HepG2 (cell line): Measurements from ENCODE around the gene MBTD1. TPM values are rescaled to one million over a fixed set of nuclear protein-coding genes. Genes with fewer than 3 reads are reported as not detected.
A peak's percentile ranks its signal among the peaks of the same experiment; 100 is the strongest.

ENCODE experiments used
- ARID5B ChIP-seq: IDR thresholded peaks from 2 replicates; pipeline ENCODE4 v1.4.0; 2020; ENCODE audit warnings: mild to moderate bottlenecking, missing genetic modification reagents
- DMTF1 ChIP-seq: sonication (generic); formaldehyde crosslinking; IDR thresholded peaks from 2 replicates; pipeline ENCODE4 v1.4.0; 2020; ENCODE audit warnings: mild to moderate bottlenecking, missing genetic modification reagents
- HDAC6 ChIP-seq: fragments of 200-600 bp; sonication (generic); IDR thresholded peaks from 2 replicates; pipeline ENCODE4 v1.7.0; 2017; ENCODE audit warnings: mild to moderate bottlenecking, antibody characterized with exemption, low read length, low read depth
- JUNB ChIP-seq: sonication (generic); formaldehyde crosslinking; IDR thresholded peaks from 2 replicates; pipeline ENCODE4 v1.8.0; 2022; ENCODE audit warnings: missing genetic modification reagents, mild to moderate bottlenecking, borderline replicate concordance
- MBNL3 ChIP-seq: fragments of 250-450 bp; sonication (Bioruptor Pico); conservative IDR thresholded peaks from 2 replicates; pipeline ENCODE4 v1.8.0; 2022; ENCODE audit warnings: mild to moderate bottlenecking, inconsistent platforms
- RFX3 ChIP-seq: IDR thresholded peaks from 2 replicates; pipeline ENCODE4 v1.6.1; 2016; ENCODE audit warnings: missing biosample characterization, missing genetic modification reagents
- SAP130 ChIP-seq: IDR thresholded peaks from 2 replicates; pipeline ENCODE4 v1.6.1; 2016; ENCODE audit warnings: low read depth
- SMAD9 ChIP-seq: sonication (generic); formaldehyde crosslinking; IDR thresholded peaks from 2 replicates; pipeline ENCODE4 v1.5.1; 2020; ENCODE audit warnings: mild to moderate bottlenecking, missing genetic modification reagents
- SP4 ChIP-seq: sonication (generic); formaldehyde crosslinking; IDR thresholded peaks from 2 replicates; pipeline ENCODE4 v1.8.1; 2023; ENCODE audit warnings: mild to moderate bottlenecking, missing genetic modification reagents
- TBL1XR1 ChIP-seq: fragments of 150-350 bp; IDR thresholded peaks from 2 replicates; pipeline ENCODE4 v1.6.1; 2014; ENCODE audit warnings: borderline replicate concordance, low read length; ENCODE audit not compliant: partially characterized antibody
- ZFP62 ChIP-seq: sonication (generic); formaldehyde crosslinking; IDR thresholded peaks from 2 replicates; pipeline ENCODE4 v1.4.0; 2020; ENCODE audit warnings: missing genetic modification reagents
- ZFYVE20 ChIP-seq: sonication (generic); formaldehyde crosslinking; IDR thresholded peaks from 2 replicates; pipeline ENCODE4 v1.8.0; 2023; ENCODE audit warnings: low read depth, mild to moderate bottlenecking, moderate library complexity, missing genetic modification reagents, borderline replicate concordance
- ZNF207 ChIP-seq: fragments of 450-650 bp; IDR thresholded peaks from 2 replicates; pipeline ENCODE4 v1.6.1; 2016; ENCODE audit warnings: antibody characterized with exemption, borderline replicate concordance
- ZNF530 ChIP-seq: sonication (generic); formaldehyde crosslinking; IDR thresholded peaks from 2 replicates; pipeline ENCODE4 v1.5.0; 2020; ENCODE audit warnings: low read depth, mild to moderate bottlenecking, missing genetic modification reagents
- ZNF75D ChIP-seq: sonication (generic); formaldehyde crosslinking; IDR thresholded peaks from 2 replicates; pipeline ENCODE4 v1.8.1; 2023; ENCODE audit warnings: missing genetic modification reagents, mild to moderate bottlenecking, borderline replicate concordance
- ZNF781 ChIP-seq: sonication (generic); formaldehyde crosslinking; IDR thresholded peaks from 2 replicates; pipeline ENCODE4 v1.5.1; 2020; ENCODE audit warnings: borderline replicate concordance, mild to moderate bottlenecking, missing genetic modification reagents; ENCODE audit errors: not compliant biosample characterization
- ZSCAN21 ChIP-seq: sonication (generic); formaldehyde crosslinking; IDR thresholded peaks from 2 replicates; pipeline ENCODE4 v1.8.0; 2022; ENCODE audit warnings: mild to moderate bottlenecking, missing genetic modification reagents, moderate library complexity, borderline replicate concordance
- polyA plus RNA-seq, 8 experiments: library from polyadenylated mRNA; depleted of rRNA in 3 of 8; stranded (reverse) in 7 of 8; unstranded in 1 of 8; fragments of >200 nt; fragmentation: Illumina TruSeq in 4 of 8; extraction: Trizol in 4 of 8; gene quantifications; 2 replicates each; pipeline versions ENCODE4 v1.2.1 to v1.2.3, GENCODE V29; 2011 to 2016; ENCODE audit warnings: low read depth in 4 of 8, missing spikeins in 1 of 8, mixed read lengths in 1 of 8; ENCODE audit not compliant: insufficient read depth in 1 of 8
- total RNA-seq, 5 experiments: library from RNA; depleted of rRNA; stranded (reverse); fragments of >200 nt; fragmentation: Illumina TruSeq; extraction: Trizol; gene quantifications; 2 replicates each; pipeline ENCODE4 v1.2.3, GENCODE V29; 2016; ENCODE audit warnings: low read depth in 1 of 5
- TF ChIP-seq, protein P1 (sequence below): sonication (generic); formaldehyde crosslinking; IDR thresholded peaks from 2 replicates; pipeline ENCODE4 v1.4.0; 2020; ENCODE audit warnings: missing genetic modification reagents
- TF ChIP-seq, protein P2 (sequence below): sonication (generic); formaldehyde crosslinking; IDR thresholded peaks from 2 replicates; pipeline ENCODE4 v1.5.0; 2020; ENCODE audit warnings: missing genetic modification reagents, mild to moderate bottlenecking, borderline replicate concordance

The MBTD1 gene
- total and polyA plus RNA-seq, 2 of the 13 experiments (the other 11 are each of a cell fraction or from before 2014, with no cell fraction given), result 20.9 TPM

GRCh38 chr17:51259564-51260236, at the start of gene MBTD1 (continued):
- TF ChIP-seq ZFYVE20 (CRISPR knock-in tag), result no peak
- no peak for TF ChIP-seq ARID5B (CRISPR knock-in tag)
- TF ChIP-seq ZSCAN21 (CRISPR knock-in tag), result no peak; the same call in 1 of the 2 replicates
- no peak for TF ChIP-seq TBL1XR1
- no peak for TF ChIP-seq DMTF1 (CRISPR knock-in tag)
- no peak for TF ChIP-seq ZFP62 (CRISPR knock-in tag)
- no peak for TF ChIP-seq ZNF530 (CRISPR knock-in tag)
- no peak; the same call in 1 of the 2 replicates for TF ChIP-seq SAP130
- TF ChIP-seq ZNF75D (CRISPR knock-in tag), result 0 out of 2 replicates have a peak, but pooled peaks have one; percentile 7
- no peak for TF ChIP-seq HDAC6
- TF ChIP-seq, protein P1, sequence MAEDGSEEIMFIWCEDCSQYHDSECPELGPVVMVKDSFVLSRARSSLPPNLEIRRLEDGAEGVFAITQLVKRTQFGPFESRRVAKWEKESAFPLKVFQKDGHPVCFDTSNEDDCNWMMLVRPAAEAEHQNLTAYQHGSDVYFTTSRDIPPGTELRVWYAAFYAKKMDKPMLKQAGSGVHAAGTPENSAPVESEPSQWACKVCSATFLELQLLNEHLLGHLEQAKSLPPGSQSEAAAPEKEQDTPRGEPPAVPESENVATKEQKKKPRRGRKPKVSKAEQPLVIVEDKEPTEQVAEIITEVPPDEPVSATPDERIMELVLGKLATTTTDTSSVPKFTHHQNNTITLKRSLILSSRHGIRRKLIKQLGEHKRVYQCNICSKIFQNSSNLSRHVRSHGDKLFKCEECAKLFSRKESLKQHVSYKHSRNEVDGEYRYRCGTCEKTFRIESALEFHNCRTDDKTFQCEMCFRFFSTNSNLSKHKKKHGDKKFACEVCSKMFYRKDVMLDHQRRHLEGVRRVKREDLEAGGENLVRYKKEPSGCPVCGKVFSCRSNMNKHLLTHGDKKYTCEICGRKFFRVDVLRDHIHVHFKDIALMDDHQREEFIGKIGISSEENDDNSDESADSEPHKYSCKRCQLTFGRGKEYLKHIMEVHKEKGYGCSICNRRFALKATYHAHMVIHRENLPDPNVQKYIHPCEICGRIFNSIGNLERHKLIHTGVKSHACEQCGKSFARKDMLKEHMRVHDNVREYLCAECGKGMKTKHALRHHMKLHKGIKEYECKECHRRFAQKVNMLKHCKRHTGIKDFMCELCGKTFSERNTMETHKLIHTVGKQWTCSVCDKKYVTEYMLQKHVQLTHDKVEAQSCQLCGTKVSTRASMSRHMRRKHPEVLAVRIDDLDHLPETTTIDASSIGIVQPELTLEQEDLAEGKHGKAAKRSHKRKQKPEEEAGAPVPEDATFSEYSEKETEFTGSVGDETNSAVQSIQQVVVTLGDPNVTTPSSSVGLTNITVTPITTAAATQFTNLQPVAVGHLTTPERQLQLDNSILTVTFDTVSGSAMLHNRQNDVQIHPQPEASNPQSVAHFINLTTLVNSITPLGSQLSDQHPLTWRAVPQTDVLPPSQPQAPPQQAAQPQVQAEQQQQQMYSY (CRISPR knock-in tag), result no peak
- TF ChIP-seq SMAD9 (CRISPR knock-in tag), result 0 out of 2 replicates have a peak, but pooled peaks have one; percentile 61
- no peak for TF ChIP-seq ZNF207
- TF ChIP-seq SP4 (CRISPR knock-in tag), result no peak
- TF ChIP-seq MBNL3 (CRISPR knock-in tag), result no peak
- TF ChIP-seq JUNB (CRISPR knock-in tag), result no peak
- TF ChIP-seq RFX3 (CRISPR knock-in tag), result no peak
- TF ChIP-seq, protein P2, sequence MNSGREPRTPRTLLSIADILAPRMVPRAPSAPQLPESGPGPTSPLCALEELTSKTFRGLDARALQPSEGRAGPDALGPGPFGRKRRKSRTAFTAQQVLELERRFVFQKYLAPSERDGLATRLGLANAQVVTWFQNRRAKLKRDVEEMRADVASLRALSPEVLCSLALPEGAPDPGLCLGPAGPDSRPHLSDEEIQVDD, result no peak
- TF ChIP-seq ZNF781, result peak; percentile 2
